ENCODE measurements around the gene CLEC4E.
"Not testable (repeated sequence)": the region's sequence is repeated elsewhere in the genome, so short reads cannot be mapped to it uniquely, and the experiment has no call there.

Gene CLEC4E

DNA sequence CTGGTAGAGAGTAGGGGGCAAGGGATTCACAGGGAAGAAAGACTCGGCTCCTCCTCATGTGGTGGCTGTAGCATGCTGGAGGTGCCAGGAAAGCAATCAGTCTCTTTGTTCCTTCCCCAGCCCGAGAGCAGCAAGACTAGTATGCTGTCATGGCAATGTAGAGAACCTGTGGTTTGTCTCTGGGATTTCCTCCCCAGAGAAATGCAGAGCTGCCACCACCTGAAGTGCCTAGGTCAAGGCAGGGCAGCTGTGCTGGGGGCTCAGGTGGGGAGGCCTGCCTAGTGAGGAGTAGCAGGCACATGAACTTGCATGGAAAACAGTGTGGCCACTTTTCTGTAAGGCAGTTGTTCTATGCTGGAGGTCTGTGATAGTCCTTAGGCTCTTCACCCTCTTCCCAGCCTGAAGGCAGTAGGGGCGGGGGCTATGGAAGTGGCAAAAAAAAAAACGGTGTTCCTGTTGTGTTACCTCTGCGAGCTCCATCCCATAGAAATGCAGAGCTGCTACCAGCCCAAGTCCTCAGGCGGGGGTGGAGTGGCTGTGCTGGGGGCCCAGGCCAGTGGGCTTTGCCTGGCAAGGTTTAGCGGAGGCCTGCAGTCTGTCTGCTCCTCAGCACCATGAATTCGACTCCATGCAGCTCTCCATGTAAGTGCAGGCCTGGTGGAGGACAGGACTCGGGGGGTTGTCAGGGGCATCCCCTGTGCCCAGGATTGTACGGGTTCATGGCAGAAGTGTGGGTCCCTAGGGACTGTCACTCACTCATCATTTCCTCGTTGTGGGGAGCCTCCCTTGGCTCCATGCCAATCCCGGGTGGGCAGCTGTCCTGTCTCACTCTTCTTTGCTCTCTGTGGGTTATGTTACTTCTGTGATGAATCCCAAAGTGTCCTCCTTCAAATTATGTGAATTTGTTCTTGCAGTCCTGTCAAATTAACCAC is 31.5 kb downstream of the CLEC4E start:
- no peak for ATAC-seq
- Mint-ChIP-seq H3K4me3 (no peak overlapping the region), H3K27me3 (peaks cover 23% of the 10 kb centered on the region)

DNA sequence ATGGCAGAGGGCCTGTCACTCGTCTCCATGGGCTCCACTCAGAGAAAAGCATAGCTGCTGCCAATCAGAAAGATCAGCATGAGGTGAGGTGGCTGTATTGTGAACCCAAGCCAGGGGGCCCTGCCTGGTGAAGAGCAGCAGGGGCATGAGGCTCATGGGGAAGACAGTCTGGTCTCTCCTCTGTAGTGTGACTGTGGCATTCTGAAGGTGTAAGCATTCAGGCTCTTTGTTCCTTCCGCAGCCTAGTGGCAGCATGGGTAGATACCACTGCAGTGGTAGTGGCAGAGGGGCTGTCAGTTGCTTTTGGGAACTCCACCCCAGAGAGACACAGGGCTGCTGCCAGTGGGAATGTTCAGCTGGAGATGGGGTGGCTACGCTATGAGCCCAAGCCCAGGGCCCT is 32.5 kb downstream of the CLEC4E start:
- H3K4me3 Mint-ChIP-seq: no peak overlapping the region
- H3K9me3 Mint-ChIP-seq: no peaks in the 10 kb centered on the region
- no peaks in the 10 kb centered on the region for H3K4me1 Mint-ChIP-seq
- no peaks in the 10 kb centered on the region for H3K36me3 Mint-ChIP-seq (ENCODE audit: low read depth)
- ATAC-seq (no peak), DNase-seq (no peak)
- H3K27me3 Mint-ChIP-seq: peaks cover 23% of the 10 kb centered on the region
- no peak overlapping the region for H3K27ac Mint-ChIP-seq

More for the DNA sequence above, 31.5 kb downstream of the CLEC4E start:
- H3K9me3 Mint-ChIP-seq: no peaks in the 10 kb centered on the region
- H3K36me3 Mint-ChIP-seq (ENCODE audit: low read depth): no peaks in the 10 kb centered on the region
- no peak for DNase-seq
- no peak overlapping the region for H3K27ac Mint-ChIP-seq
- no peaks in the 10 kb centered on the region for H3K4me1 Mint-ChIP-seq

DNA sequence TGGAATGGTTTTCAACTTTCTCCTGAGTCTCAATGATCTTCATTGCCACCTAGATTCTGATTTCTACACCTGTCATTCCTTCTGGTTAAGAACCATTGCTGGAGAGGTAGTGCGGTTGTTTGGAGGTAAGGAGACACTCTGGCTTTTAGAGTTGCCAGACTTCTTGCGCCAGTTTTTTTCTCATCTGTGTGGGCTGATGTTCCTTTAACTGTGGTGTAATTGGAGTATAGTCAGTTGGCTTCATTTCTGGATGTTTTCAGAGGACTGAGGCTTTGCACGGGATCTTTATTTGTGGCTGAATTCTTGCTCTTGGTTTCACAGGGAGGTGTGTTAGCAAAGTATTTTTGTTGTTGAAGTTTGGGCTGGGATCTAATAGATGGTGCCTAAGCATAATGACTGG is 33.1 kb downstream of the CLEC4E start:
- no peak for ATAC-seq
- no peak overlapping the region for H3K27ac Mint-ChIP-seq

DNA sequence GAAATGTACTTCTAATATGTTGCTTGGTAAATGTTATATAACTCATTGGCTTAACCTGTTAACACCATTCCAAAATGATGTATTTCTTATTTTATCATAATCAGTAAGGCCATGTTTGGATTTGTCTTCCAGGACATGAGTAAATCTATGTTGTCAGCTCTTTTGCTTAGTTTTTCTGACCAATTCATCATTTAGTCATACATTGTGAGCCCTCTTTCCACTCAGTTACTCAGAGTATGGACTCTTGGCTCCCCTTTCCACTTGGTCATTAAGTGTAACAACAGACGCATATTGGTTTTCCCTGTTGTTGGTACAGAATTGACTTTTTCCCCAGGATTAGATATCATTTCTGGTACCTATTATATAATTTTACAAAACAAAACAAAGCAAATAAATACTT is 36.4 kb downstream of the CLEC4E start:
- Mint-ChIP-seq H3K27ac (no peak overlapping the region), H3K27me3 (peaks cover 12% of the 10 kb centered on the region), H3K4me1 (peaks cover 4% of the 10 kb centered on the region), H3K9me3 (no peaks in the 10 kb centered on the region), H3K4me3 (no peak overlapping the region), H3K36me3 (ENCODE audit: low read depth) (no peaks in the 10 kb centered on the region)
- DNase-seq: no peak
- no peak for ATAC-seq

More for the DNA sequence above, 33.1 kb downstream of the CLEC4E start:
- Mint-ChIP-seq H3K36me3 (ENCODE audit: low read depth) (no peaks in the 10 kb centered on the region), H3K27me3 (peaks cover 21% of the 10 kb centered on the region), H3K4me3 (no peak overlapping the region), H3K9me3 (no peaks in the 10 kb centered on the region), H3K4me1 (no peaks in the 10 kb centered on the region)
- no peak for DNase-seq

DNA sequence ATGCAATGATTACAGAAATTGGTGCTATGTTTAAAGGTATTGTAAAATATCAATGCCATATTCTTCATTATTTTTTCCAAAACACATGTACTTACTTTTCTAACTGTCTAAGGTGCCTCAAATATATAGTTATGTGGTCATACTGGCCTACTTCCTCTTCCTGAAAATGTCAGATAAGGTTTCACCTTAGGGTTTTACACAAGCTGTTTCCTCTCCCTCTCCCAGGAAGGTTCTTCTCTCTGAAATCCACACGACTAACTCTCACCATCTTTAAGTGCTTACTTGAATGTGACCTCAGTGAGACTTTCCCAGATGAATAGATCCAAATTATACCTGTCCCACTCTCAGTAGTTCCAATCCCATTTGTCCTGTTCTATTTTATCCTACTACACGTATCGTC is 39.0 kb downstream of the CLEC4E start:
- ATAC-seq: no peak
- Mint-ChIP-seq H3K9me3 (no peaks in the 10 kb centered on the region), H3K4me1 (peaks cover 4% of the 10 kb centered on the region), H3K27me3 (peaks cover 12% of the 10 kb centered on the region), H3K36me3 (ENCODE audit: low read depth) (no peaks in the 10 kb centered on the region), H3K27ac (no peak overlapping the region), H3K4me3 (no peak overlapping the region)
- DNase-seq: no peak

DNA sequence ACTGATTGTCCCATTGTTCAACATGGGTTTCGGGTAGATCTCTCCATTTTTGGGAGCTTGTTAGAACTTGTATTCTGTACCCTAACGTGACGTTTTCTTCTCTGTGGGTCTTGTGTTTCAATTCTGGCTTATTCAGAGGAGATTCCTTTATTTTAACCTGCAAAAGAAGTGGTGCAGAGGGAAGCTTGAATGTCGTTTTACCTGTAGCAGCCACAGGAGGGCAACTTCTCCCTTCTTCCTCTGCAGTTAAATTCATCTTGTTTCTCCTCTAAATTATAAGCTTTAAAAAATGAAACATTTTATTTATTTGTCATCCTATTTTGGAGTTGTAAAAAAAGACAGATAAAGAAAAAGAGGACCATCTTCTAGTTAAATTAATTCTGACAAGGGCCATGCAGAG is 41.1 kb downstream of the CLEC4E start:
- H3K36me3 Mint-ChIP-seq (ENCODE audit: low read depth): no peaks in the 10 kb centered on the region
- peaks cover 6% of the 10 kb centered on the region for H3K4me1 Mint-ChIP-seq
- H3K27ac Mint-ChIP-seq: no peak overlapping the region
- DNase-seq: no peak
- H3K9me3 Mint-ChIP-seq: no peaks in the 10 kb centered on the region
- ATAC-seq: no peak
- no peak overlapping the region for H3K4me3 Mint-ChIP-seq
- H3K27me3 Mint-ChIP-seq: peaks cover 15% of the 10 kb centered on the region

DNA sequence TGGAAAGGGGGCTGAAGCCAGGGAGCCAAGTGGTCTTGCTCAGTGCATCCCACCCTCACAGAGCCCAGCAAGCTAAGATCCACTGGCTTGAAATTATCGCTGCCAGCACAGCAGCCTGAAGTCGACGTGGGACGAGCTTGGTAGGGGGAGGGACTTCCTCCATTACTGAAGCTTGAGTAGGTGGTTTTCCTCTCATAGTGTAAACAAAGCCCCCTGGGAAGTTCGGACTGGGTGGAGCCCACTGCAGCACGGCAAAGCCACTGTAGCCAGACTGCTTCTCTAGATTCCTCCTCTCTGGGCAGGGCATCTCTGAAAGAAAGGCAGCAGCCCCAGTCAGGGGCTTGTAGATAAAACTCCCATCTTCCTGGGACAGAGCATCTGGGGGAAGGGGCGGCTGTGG is 44.6 kb downstream of the CLEC4E start:
- not testable (repeated sequence) for DNase-seq; H3K27ac Mint-ChIP-seq; H3K9me3 Mint-ChIP-seq; ATAC-seq; H3K4me3 Mint-ChIP-seq; H3K36me3 Mint-ChIP-seq (ENCODE audit: low read depth)
- peaks cover 17% of the 10 kb centered on the region for H3K27me3 Mint-ChIP-seq
- H3K4me1 Mint-ChIP-seq: peaks cover 32% of the 10 kb centered on the region

DNA sequence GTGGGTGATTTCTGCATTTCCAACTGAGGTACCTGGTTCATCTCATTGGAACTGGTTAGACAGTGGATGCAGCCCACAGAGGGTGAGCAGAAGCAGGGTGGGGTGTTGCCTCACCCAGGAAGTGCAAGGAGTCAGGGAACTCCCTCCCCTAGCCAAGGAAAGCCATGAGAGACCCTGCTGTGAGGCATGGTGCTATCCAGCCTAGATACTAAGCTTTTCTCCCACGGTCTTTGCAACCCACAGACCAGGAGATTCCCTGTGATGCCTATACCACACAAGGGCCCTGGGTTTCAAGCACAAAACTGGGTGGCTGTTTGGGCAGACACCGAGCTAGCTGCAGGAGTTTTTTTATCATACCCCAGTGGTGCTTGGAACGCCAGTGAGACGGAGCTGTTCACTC is 45.0 kb downstream of the CLEC4E start:
- peaks cover 32% of the 10 kb centered on the region for H3K4me1 Mint-ChIP-seq
- not testable (repeated sequence) for H3K36me3 Mint-ChIP-seq (ENCODE audit: low read depth); H3K4me3 Mint-ChIP-seq; H3K9me3 Mint-ChIP-seq; DNase-seq; H3K27ac Mint-ChIP-seq; ATAC-seq
- peaks cover 17% of the 10 kb centered on the region for H3K27me3 Mint-ChIP-seq

DNA sequence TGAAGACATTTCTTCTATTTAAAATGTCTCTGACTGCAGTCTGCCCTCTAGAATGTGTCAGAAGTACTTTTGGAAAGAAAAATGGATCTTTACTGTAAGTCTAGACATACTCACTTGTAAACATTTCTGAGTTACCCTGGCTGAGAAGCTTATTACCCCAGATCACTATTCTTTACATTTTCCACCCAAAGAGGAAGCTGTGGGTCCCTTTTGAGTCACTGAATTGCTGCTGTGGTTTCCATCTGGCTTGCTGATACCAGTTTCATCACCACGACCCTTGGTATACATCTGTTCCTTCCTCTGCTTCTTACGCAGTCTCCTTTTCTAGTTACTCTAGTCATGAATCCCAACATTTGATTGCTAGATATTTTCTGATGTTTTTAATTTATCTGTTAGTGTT is 47.6 kb downstream of the CLEC4E start:
- peaks cover 17% of the 10 kb centered on the region for H3K27me3 Mint-ChIP-seq
- no peaks in the 10 kb centered on the region for H3K9me3 Mint-ChIP-seq
- peaks cover 32% of the 10 kb centered on the region for H3K4me1 Mint-ChIP-seq
- H3K4me3 Mint-ChIP-seq: peak overlapping the region; percentile 25
- peak; percentile 44 for DNase-seq
- no peaks in the 10 kb centered on the region for H3K36me3 Mint-ChIP-seq (ENCODE audit: low read depth)
- peak; percentile 97 for ATAC-seq
- H3K27ac Mint-ChIP-seq: peak overlapping the region; percentile 55

DNA sequence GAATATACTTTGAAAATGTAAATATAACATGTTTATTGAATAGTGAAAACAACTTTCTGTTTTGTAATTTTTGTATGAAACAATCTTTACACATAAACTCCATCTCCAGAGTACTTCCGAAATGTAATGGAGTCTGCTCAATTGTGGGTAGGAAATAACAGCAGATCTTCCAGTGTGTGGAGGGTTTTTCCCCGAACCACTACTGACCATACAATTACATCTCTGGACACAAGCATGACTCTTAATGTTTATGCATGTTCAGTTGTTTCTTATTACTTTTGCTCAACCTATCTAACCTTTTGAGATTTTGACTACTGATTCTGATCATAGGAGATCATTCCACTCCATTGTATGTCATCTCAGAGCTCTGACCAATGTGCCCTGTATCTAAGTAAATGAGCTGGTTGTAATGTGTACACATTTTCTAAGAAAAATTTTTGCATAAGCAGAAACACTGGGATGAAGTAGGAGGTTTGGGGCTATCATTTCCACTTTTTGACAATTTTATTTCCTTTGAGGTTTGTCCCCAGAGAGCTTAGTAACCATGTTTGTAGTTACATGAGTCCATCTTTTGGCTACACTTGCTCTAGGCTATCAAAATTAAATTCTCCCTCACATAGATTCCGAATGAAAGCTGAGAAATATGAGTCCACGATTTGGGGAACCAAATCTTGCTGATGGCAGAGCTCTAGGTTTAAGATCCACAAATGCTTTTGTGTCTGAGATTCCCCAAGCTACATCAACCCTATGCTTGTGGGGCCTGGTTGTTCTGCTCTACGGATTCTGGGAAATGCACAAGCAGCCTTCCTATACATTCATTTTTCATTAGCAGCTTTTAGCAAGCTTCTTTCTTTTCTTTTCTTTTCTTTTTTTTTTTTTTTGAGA is 48.8 kb downstream of the CLEC4E start:
- Mint-ChIP-seq H3K27me3 (peaks cover 14% of the 10 kb centered on the region), H3K4me3 (no peak overlapping the region), H3K4me1 (peaks cover 32% of the 10 kb centered on the region), H3K9me3 (peaks cover 6% of the 10 kb centered on the region), H3K27ac (peak overlapping the region; percentile 43), H3K36me3 (ENCODE audit: low read depth) (no peaks in the 10 kb centered on the region)
- no peak for DNase-seq
- ATAC-seq: peak; percentile 21
